ENCODE measurements around the gene ATP1B3. TPM values are rescaled to one million over a fixed set of nuclear protein-coding genes. Genes with fewer than 3 reads are reported as not detected.

ATP1B3 gene
- total RNA-seq = 37.7 and 49.4 TPM in 2 replicates

GRCh38 chr3:141876381-141876890 lies at the start of gene ATP1B3:
Gene ATP1B3, plus strand, starts transcription at chr3:141876643. Its CDS starts 159 bp downstream, at chr3:141876802.

Small RNA genes within 50 kb of the gene (small RNA-seq; reads per million reads assigned to genes)
- gene HMGN2P25 = not detected
- not detected for gene RNU6-509P

Other genes with a start within 250 kb of the ATP1B3 start
- gene RNF7, start 138.3 kb upstream of the ATP1B3 start, total RNA-seq = 53.6 and 57.7 TPM in 2 replicates
- gene GRK7, start 113.2 kb upstream of the ATP1B3 start, total RNA-seq = not detected in 2 replicates

All from articular chondrocyte of knee joint (primary cell).